ENCODE measurements around the gene PTS.

DNA sequence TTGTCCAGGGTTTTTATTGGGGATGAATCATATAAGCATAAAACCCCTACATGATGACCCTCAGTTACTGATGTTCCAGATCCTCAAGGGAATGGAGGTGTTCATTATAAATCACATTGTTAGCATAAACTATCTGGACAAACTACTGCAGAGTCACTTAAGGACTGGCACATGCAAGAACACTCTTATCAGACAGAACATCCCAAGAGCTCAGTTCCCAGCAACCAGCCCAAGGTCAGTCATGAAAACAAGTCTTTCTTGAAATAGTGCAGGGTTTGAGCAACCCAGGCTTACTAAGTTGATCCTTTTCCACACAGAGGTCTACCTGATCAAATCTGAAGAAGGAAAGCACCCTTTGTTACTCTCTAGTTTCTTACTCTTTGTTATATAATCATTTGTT is 13.5 kb upstream of the PTS start:
- no peak for TF ChIP-seq POLR2AphosphoS5 (IDR thresholded peaks at IDR 0.05)
- TF ChIP-seq, protein P1, sequence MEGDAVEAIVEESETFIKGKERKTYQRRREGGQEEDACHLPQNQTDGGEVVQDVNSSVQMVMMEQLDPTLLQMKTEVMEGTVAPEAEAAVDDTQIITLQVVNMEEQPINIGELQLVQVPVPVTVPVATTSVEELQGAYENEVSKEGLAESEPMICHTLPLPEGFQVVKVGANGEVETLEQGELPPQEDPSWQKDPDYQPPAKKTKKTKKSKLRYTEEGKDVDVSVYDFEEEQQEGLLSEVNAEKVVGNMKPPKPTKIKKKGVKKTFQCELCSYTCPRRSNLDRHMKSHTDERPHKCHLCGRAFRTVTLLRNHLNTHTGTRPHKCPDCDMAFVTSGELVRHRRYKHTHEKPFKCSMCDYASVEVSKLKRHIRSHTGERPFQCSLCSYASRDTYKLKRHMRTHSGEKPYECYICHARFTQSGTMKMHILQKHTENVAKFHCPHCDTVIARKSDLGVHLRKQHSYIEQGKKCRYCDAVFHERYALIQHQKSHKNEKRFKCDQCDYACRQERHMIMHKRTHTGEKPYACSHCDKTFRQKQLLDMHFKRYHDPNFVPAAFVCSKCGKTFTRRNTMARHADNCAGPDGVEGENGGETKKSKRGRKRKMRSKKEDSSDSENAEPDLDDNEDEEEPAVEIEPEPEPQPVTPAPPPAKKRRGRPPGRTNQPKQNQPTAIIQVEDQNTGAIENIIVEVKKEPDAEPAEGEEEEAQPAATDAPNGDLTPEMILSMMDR (IDR thresholded peaks at IDR 0.05) = no peak

All from prostate gland (tissue), 2 donors.